ENCODE data around the gene ATP8B4.

- TF ChIP-seq CTCF (IDR thresholded peaks at IDR 0.05) (no peak), POLR2A (IDR thresholded peaks at IDR 0.05) (no peak), EP300 (IDR thresholded peaks at IDR 0.05) (no peak)
Observed at GRCh38 chr15:49915822-49916221, 203.2 kb downstream of the ATP8B4 start.

Data from tibial nerve (tissue), 4 donors.